HG03196 (cell line): ENCODE results near the gene SSU72.

Experiments
- ATAC-seq: cut with Tn5 transposase; IDR thresholded peaks from one replicate; pipeline ENCODE4 v1.9.1; 2021; ENCODE audit not compliant: unreplicated experiment

The SSU72 gene

DNA sequence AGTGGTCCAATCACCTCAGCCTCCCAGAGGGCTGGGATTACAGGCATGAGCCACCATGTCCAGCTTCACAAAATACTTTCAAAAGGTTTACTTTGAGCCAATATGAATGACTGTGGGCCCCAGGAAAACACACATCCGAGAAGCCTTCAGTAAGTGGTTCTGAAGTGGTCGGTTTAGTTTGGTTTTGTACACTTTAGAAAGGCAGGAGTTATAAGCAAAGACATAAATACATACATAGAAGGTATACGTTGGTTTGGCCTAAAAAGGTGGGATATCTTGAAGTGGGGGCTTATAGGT is 37.4 kb upstream of the SSU72 start:
- ATAC-seq: no peak

DNA sequence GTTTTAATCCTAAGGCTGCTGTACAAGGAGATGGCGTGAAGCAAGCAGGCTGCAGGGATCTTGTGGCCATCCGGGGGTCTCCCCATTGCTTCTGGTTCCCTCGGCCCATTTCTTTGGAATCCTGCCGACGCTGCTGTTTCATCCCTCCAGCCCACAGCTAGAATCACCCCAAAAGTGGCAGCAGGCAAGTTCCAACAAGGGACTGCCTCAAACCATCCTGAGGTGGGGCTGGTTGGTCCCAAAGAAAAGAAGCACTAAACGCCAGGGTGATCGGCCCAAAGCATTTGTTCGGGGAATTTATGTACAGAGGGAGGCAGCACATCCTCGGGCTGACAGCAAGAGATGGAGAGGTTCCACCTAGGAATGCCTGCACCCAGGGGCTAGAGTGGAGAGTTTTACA is 36.1 kb upstream of the SSU72 start:
- no peak for ATAC-seq

DNA sequence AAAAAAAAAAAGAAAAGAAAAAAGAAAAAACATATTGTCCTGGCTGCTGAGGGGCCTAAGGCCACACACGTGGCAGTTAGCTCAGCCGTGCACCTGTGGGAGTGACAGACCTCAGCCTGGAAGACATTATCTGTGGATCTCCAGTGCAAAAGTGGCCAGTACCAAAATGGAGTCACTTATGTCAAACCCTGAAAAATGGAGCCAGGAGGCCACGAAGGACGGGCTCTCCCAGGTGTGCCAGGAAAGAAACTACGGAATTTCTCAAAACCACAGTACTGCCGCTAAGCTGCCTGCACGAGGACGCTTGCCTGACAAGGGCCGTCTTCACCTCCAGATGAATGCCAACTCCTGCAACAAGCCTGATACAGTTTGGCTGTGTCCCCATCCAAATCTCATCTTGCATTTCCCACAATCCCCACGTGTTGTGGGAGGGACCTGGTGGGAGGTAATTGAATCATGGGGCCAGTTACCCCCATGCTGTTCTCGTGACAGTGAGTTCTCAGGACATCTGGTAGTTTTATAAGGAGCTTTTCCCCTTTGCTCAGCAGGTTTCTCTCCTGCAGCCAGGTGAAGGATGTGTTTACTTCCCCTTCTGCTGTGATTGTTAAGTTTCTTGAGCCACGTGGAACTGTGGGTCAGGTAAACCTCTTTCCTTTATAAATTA is 35.3 kb upstream of the SSU72 start:
- no peak for ATAC-seq

DNA sequence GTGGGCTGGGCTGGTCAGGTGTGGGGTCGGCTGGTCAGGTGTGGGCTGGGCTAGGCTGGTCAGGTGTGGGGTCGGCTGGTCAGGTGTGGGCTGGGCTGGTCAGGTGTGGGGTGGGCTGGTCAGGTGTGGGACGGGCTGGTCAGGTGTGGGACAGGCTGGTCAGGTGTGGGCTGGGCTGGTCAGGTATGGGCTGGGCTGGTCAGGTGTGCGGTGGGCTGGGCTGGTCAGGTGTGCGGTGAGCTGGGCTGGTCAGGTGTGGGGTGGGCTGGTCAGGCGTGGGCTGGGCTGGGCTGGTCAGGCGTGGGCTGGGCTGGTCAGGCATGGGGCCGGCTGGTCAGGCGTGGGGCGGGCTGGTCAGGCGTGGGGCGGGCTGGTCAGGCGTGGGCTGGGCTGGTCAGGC is 31.6 kb upstream of the SSU72 start:
- ATAC-seq: no peak

DNA sequence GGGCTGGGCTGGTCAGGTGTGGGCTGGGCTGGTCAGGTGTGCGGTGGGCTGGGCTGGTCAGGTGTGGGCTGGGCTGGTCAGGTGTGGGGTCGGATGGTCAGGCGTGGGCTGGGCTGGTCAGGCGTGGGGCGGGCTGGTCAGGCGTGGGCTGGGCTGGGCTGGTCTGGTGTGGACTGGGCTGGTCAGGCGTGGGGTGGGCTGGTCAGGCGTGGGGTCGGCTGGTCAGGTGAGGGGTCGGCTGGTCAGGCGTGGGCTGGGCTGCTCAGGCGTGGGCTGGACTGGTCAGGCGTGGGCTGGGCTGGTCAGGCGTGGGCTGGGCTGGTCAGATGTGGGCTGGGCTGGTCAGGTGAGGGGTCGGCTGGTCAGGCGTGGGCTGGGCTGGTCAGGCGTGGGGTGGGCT is 31.1 kb upstream of the SSU72 start:
- ATAC-seq: no peak

DNA sequence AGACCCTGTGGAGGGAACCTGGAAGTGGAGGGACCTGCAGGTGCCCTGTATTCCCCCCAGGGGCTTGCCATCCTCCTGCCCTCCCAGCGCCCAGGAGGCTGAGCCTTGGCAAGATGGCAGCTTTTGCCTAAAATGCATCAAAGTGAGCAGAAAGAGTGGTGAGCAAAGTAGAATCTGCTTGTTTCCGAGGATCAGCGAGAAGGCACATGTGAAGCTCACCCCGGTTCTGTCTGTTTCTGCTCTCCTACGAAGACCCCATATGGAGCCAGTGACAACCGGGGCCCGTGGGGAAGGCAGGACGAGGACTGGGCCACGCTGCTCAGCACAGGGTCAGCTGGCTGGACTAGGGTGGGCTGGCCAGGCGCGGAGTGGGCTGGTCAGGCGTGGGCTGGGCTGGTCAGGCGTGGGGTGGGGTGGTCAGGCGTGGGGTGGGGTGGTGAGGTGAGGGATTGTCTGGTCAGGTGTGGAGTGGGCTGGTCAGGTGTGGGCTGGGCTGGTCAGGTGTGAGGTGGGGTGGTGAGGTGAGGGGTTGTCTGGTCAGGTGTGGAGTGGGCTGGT is 30.4 kb upstream of the SSU72 start:
- no peak for ATAC-seq

DNA sequence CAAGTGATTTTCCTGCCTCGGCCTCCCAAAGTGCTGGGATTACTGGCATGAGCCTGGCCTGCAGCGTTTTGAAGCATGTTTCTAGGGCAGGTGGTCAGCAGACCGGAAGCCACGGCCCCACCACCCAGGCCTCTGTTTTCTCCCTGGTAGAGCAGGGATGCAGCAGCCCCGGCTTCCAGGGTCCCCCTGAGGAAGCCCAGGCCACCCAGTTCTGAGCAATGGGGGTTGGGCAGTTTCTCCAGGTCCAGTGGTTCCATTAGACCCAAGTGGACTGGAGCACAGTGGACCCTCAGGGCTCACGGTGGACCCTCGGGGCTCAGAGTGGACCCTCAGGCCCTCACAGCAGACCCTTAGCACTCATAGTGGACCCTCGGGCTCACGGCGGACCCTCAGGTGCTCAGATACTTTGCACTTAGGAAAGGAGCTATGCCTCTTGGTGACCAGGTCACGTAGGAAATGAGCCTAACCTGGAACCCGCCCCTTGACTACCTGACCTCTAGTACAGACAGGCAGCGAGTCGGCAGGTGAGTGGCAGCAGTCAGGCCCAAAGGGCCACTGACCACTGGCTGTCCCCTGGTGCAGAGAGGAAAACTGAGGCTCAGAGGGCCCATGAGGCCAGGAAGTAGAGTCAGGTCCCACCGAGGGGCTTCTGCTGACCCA is 29.8 kb upstream of the SSU72 start:
- ATAC-seq: no peak

DNA sequence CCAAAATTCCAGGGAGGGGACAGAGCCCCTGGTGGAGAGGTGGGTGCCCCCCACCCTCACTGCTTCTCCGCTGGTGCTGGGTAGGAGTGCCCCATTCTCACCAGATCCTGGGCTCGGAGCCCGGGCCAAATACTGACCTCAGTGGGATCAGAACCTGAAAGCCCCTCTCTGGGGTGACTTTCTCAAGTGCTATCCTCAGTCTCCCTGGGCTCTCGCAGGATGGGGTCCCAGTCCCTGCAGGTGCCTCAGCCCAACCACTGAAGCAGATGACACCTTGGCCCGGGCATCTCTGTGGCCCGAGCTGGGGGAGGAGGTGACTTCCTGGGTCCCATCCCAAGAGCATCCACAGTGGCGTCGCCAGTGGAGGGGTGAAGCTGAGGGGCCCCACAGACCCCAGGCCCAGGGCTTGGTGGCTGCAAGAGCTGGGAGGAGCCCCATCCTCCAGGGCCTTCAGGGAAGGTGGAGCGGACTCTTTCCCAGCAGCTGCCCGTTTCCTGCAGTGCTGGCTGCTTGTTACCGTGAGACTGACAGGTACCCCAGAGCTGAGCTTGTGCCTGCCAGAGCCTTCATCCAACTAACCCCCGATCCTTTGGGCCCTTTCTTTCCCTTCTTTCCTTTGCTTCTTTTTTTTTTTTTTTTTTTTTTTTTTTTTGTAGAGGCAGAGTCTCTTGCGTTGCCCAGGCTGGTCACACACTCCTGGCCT is 29.2 kb upstream of the SSU72 start:
- ATAC-seq: no peak

DNA sequence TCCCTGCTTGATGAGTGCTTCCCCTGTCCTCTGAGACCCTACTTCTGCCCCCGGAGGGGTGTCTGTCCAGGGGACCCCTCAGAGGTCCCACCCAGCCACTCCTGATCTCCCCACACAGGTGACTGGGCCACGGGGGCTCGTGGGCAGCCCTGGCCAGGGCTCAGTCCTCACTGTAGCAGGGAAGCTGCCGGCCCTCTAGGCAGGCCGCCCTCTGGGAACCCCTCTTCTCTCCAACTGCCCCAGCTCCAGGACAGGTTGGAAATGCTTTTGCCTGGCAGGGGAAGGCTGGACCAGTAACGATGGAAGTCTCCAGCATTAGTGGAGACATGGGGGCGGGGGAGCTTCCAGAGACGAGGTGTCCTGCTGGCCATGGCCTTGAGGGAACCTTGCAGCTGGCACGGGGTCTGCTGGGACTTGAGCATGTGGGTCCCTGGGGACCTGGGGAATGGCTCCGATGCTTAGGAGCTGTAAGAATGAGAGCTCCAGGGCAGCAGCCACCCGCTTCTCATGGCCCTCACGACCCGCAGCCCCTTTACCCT is 28.4 kb upstream of the SSU72 start:
- no peak for ATAC-seq

DNA sequence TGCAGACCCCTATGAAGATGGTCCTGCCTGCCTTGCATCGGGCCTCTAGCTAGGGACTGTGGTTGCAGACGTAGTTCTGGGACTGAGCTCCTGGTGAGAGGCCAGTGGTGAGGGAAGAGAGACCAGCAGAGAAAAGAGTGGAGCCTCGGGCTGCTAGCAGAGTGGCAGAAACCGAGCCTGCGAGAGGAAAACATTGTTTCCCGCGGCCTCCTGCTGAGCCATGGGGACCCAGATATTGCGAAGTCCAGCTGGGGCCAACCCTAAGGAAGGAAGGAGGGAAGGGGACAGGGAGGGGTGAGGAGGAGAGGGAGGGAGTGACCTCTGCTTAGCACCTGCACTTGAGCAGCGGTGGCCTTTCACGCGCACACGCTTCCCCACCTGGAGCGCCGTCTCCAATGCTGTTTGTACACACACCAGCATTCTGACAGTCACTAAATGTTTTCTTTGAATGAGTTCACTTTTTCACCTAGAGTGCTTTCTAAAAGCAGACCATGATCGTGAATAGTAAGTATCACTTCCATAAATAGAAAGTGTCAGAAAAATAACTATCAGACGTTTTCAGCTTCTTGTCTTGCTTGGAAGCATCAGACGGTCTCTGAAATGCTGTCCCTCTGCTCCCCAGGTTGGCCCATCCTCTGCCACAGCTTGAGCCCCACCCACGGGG is 27.8 kb upstream of the SSU72 start:
- ATAC-seq: no peak

DNA sequence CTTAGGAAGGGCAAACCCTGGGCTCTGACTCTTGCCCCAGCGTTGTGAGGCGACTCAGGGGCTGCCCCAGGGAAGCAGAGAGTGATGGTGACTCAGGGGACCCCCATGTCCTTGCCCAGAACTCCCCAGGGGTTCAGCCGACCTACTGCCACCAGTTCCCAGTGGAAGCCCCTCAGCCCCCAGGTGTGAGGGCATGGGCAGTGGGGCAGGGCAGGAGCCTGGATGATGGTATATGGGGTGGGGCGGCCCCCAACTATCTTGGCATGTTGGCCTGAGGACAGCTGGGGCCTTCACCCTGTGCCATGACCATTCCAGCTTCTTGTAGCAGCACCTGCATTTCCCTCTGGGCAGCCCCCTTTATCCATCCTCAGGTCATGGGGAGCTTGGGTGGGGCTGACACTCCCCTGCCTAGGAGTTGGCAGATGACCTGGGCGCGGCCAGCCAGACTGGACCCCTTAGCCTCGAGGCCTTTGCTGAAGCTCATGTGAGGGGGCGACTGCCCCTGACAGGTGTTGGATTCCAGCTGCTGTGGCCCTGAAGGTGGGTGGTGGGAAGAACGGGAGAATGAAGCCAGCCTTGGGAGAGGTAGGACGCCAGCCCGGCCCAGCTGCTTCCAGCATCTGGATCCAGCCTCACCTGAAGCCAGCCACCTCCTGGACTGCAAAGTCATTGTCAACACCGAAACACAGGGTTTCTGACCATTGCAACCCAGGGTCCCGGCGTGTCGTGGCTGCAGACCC is 27.1 kb upstream of the SSU72 start:
- no peak for ATAC-seq

DNA sequence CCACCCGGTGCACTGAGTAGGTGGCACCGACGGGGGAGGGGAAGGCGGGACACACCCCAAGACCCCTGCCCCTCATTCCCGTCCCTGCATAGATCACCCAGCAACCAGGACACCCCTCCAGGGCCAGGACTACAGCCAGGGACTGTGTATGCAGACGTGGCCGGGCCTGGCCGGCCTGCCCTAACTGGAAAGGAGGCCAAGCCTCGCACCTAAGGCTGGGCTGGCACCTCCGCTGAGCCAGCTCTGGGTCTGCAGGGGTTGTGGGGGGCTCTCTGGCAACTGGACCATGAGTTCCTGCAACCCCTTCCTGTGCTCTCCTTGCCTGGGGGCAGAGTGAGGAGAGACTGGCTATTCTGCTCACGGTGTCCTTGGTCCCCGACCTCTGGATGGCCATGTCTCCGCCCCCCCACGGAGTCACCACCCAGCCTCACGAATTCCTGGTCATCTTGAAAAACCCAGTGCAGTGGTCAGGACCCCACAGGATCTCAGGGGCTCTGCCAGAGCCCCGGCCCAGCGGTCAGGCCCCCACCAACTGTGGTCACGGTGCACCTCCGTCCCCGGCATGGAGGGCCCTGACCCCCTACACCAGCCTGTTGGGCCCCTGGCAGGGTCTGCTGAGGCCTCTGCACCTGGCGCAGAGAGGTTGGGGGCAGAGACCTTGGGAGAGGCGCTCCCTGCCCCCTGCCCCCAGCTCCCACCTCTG is 26.3 kb upstream of the SSU72 start:
- ATAC-seq: no peak

DNA sequence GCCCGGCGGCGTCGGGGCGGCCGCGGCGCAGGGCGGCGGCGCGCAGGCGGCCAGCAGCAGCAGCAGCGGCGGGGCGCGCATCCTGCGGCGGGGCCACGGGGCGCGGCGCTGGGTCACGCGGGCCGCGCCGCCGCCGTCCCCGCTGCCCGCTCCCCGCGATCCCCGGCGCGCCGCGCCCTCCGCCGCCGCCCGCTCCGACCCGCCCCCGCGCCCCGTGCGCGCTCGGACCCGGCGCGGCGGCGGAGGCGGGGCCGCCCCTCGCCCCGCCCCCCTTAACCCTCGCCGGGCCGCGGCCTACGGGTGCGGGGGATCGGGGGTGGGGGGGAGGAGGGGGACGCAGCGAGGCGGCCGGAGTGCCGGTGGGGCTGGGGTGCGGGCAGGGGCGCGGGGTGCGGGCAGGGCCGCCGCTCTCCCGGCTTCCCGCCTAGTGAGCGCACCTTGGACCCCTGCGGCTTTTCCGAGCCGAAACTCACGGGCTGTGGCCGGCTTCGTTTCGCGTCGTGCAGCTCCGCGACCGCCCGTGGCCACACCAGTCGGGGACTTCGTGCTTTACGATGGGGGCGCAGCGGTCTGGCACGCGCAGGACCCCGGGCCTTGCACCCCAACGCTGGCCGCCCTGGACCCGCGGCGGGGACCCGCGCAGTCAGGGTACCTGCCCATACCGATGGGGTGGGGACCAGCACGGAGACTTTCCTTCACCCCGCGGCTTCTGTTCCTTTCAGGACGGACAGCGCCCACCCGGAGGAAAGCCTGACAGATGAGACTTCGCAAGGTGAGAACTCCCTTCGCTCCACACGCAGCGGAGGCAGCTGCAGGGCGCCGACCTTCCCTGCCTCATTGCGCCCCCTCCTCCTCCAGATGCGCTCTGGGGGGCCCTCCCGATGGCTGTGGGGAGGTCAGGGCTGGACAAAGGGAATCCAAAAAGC is 25.5 kb upstream of the SSU72 start, which contains the start of gene FNDC10:
Gene FNDC10, minus strand, starts transcription at position 201 of the 926 bp plus-strand sequence. Its CDS starts 120 bp downstream, at position 81.
- no peak for ATAC-seq

DNA sequence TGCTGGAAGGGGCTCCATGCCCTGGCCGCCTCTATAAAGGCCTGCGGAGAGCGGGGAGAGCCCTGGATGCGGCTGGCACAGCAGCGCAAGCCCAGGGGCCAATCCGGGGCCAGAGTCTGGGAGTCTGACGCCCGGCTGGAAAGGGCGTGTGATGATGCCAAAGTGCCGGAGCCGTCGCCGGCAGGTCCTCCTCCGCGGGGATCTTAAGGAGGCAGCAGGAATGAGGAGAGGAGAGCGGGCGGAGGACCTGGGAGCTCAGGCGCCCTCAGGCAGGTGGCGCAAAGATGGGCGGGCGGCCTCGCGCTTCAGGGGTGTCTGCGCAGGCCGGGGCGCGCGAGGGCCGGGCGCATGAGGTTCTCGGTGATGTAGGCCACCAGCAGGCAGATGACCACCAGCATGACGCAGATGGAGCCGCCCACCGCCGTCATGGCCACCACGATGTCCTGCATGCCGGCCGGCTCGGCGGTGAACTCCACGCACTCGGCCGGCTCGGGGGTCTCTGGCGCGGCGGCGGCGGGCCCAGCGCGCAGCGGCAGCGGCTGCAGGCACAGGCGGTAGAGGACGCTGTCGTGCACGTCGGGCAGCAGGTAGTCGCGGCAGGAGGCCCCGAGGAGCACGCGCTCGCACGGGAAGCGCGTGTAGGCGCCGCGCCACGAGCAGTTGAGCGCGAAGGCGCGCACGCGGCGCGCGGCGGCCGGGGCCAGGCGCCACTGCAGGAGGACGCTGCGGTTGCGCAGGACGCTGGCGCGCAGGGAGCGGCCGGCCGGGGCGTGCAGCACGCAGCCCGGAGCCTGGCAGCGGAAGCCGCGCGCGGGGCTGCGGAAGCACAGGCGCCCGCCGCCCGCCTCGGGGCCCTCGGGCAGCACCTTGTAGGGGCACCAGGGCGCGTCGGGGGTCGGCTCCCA is 24.6 kb upstream of the SSU72 start:
- no peak for ATAC-seq

DNA sequence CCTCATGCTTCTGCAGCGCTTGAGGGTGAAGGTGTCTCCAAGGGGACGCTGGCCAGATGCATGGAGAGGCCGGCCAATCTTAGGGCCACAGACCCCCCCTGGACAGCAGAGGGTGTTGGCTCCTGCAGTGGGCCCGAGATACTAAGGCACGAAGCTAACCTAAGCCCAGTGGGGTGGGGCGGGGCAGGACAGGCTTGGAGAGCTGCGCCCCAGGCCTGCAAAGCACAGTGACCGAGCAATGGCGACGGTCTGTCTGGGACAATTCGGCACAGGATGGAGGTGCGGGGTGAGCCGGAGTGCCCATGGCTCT is 24.0 kb upstream of the SSU72 start:
- no peak for ATAC-seq

DNA sequence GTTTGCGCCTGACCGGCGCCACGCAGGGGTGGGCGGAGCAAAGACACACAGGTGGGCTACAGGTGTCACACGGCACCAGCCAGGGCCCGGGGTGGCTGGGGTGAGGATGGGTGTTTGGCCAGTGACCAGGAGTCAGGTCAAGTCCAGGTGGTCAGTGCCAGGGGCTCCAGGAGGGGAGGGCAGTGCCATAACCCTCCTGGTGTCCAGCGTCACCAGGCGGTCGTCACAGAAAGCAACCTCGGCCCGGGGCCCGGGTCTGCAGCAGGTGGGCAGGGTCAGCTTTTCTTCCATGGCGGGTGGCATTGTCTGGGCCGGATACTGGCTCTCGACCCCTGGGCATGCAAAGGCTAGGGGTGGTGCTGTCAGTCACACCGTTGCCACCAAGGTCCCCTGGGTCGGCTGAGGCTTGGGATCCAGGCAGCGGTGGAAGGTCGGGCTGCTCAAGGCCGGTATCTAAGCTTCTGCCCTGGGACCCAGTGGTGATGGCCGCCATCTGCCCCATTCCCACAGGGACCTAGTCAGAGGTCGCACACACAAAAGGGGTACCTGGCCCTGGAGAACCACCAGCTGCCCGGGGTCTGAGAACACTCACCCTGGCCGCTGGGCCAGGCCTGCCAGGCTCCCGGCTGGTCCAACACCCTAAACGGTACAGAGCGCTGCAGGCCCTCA is 23.5 kb upstream of the SSU72 start:
- ATAC-seq: no peak

DNA sequence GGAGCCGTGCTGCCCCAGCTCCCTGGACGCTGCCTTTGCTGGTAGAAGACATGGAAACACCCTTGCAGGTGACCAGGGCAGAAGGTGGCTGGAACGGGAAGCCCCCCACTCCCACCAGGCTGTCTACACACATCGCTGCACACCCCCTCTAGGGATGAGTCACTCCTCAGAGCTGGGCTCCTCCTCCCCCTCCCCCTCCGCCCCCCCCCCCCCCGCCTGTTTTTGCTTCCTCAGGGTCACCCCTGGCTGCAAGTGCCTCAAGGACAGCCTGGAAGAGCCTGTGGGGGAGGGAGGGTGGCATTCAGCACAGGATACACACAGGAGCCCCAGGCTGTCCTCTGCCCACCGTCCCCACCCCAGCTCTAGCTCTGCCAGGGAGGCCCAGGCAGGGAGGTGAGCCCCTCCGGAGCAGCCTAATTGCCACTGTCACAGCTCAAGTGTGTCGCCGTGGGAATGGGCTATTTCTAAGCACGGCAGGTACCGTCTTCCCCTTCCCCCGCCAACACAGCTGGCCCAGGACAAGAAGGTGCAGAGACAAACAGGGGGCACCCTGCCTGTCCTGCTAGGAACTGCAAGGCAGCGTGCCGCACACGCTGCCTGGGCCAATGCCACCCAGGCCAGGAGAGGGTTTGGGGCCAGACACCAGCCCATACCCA is 22.7 kb upstream of the SSU72 start:
- no peak for ATAC-seq
